ENCODE results near the gene MGAM2. TPM values are rescaled to one million over a fixed set of nuclear protein-coding genes. Genes with fewer than 3 reads are reported as not detected.
A peak's percentile ranks its signal among the peaks of the same experiment; 100 is the strongest.
"Not testable (repeated sequence)": the region's sequence is repeated elsewhere in the genome, so short reads cannot be mapped to it uniquely, and the experiment has no call there.

Gene MGAM2
- total RNA-seq, 1 experiment from 2014 or later, result not detected

DNA sequence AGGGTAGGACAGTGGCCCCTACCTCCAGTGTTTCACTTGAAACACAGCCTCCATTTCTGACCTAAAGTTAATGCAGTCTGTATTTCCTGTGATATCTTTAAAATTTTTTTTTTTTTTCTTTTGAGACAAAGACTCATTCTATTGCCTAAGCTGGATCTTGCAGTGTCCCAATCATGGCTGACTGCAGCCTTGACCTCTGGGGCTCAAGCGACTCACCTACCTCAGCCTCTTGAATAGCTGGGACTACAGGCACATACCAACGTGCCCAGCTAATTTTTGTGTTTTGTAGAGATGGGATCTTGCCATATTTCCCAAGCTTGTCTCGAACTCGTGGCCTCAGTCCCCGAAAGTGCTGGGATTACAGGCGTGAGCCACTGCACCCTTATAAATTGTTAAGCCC lies 16.7 kb upstream of the MGAM2 start:
- no peaks in the 10 kb centered on the region for H3F3A ChIP-seq (ENCODE audit: insufficient read depth, low read depth)
- no peaks in the 10 kb centered on the region for H3K9me2 ChIP-seq (ENCODE audit: insufficient read depth)
- H3K79me2 ChIP-seq (ENCODE audit: low read depth), result no peaks in the 10 kb centered on the region
- H3K27me3 ChIP-seq (ENCODE audit: insufficient read depth, low read depth), result no peaks in the 10 kb centered on the region
- ChIA-PET POLR2A (ENCODE audit: unreplicated experiment) (no interaction called here), CTCF (no interaction called here)
- H3K9me3 ChIP-seq (ENCODE audit: insufficient read depth, low read depth), result no peaks in the 10 kb centered on the region
- no TSS peak for BruUV-seq (replicated peaks)
- H3K36me3 ChIP-seq (ENCODE audit: low read depth), result no peaks in the 10 kb centered on the region
- no peaks in the 10 kb centered on the region for H3K4me1 ChIP-seq (replicated peaks; ENCODE audit: insufficient read depth)
- TF ChIP-seq EZH2 (IDR thresholded peaks at IDR 0.05; ENCODE audit: low read depth), result no peak
- TF ChIP-seq, protein P1, sequence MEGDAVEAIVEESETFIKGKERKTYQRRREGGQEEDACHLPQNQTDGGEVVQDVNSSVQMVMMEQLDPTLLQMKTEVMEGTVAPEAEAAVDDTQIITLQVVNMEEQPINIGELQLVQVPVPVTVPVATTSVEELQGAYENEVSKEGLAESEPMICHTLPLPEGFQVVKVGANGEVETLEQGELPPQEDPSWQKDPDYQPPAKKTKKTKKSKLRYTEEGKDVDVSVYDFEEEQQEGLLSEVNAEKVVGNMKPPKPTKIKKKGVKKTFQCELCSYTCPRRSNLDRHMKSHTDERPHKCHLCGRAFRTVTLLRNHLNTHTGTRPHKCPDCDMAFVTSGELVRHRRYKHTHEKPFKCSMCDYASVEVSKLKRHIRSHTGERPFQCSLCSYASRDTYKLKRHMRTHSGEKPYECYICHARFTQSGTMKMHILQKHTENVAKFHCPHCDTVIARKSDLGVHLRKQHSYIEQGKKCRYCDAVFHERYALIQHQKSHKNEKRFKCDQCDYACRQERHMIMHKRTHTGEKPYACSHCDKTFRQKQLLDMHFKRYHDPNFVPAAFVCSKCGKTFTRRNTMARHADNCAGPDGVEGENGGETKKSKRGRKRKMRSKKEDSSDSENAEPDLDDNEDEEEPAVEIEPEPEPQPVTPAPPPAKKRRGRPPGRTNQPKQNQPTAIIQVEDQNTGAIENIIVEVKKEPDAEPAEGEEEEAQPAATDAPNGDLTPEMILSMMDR (conservative IDR thresholded peaks at IDR 0.05), result no peak
- no peak overlapping the region for H3K4me2 ChIP-seq
- H3K27ac ChIP-seq, result no peak overlapping the region
- intact Hi-C loops (cut with micrococcal nuclease; ENCODE audit: unreplicated experiment), result no loop called here
- no peaks in the 10 kb centered on the region for H4K20me1 ChIP-seq (ENCODE audit: insufficient read depth)
- no peak overlapping the region for H3K4me3 ChIP-seq
- DNase-seq, result no peak
- no peak overlapping the region for H2AFZ ChIP-seq

DNA sequence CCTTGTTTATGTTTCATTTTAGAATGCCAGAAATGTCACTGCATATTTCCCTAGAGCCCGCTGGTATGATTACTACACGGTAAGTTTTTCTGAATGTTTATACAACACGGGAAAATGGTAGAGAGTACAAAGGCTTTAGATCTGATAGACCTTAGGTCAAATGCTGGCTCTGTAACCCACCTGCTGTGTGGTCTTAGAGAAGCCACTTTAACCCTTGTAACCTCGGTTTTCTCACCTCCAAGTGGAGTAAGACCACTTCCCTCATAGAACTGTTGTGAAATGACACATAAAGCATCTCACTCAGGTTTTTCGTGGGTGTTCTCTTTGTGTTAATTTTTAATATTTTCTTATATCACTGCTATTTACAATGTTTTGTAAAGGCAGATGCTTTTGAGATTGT lies 13.9 kb upstream of the MGAM2 start:
- Histone ChIP-seq H3K79me2 (ENCODE audit: low read depth) (no peaks in the 10 kb centered on the region), H3K9me3 (ENCODE audit: insufficient read depth, low read depth) (no peaks in the 10 kb centered on the region), H3K36me3 (ENCODE audit: low read depth) (no peaks in the 10 kb centered on the region), H4K20me1 (ENCODE audit: insufficient read depth) (no peaks in the 10 kb centered on the region), H3K4me2 (no peak overlapping the region), H3F3A (ENCODE audit: insufficient read depth, low read depth) (no peaks in the 10 kb centered on the region), H3K9me2 (ENCODE audit: insufficient read depth) (no peaks in the 10 kb centered on the region), H3K27me3 (ENCODE audit: insufficient read depth, low read depth) (no peaks in the 10 kb centered on the region), H3K27ac (no peak overlapping the region), H3K4me1 (replicated peaks; ENCODE audit: insufficient read depth) (no peaks in the 10 kb centered on the region), H2AFZ (no peak overlapping the region), H3K4me3 (no peak overlapping the region)
- intact Hi-C loops (cut with micrococcal nuclease; ENCODE audit: unreplicated experiment), result no loop called here
- TF ChIP-seq, protein P1 (conservative IDR thresholded peaks at IDR 0.05), result no peak
- no peak for TF ChIP-seq EZH2 (IDR thresholded peaks at IDR 0.05; ENCODE audit: low read depth)
- ChIA-PET POLR2A (ENCODE audit: unreplicated experiment) (no interaction called here), CTCF (no interaction called here)
- no peak for DNase-seq
- no TSS peak for BruUV-seq (replicated peaks)

DNA sequence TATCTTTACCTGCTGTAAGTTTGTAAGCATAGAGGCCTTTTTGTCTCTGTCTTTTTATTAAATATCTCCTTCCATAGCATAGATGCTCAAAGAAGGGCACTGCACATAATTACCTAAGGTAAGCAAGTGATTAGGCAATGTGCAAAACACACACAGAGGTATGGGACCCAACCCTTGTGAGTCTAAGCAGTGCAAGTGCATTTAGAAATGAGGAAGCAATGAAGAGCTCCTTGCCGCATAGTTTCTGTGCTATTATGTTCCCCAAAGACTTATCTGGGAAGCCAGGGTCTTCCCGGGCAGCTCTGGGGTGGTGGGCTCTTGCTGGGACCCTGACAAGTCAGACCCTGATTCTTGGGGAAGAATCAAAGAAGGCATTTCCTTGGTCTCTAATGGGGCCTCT lies 13.5 kb upstream of the MGAM2 start:
- no peaks in the 10 kb centered on the region for H3K9me2 ChIP-seq (ENCODE audit: insufficient read depth)
- TF ChIP-seq, protein P1 (conservative IDR thresholded peaks at IDR 0.05), result no peak
- no peak for TF ChIP-seq EZH2 (IDR thresholded peaks at IDR 0.05; ENCODE audit: low read depth)
- H3K27me3 ChIP-seq (ENCODE audit: insufficient read depth, low read depth), result no peaks in the 10 kb centered on the region
- H3K79me2 ChIP-seq (ENCODE audit: low read depth), result no peaks in the 10 kb centered on the region
- peak in 1 of 2 experiments; percentile 38 for DNase-seq
- no peak overlapping the region for H3K4me2 ChIP-seq
- ChIA-PET CTCF (no interaction called here), POLR2A (ENCODE audit: unreplicated experiment) (no interaction called here)
- no peak overlapping the region for H3K27ac ChIP-seq
- no TSS peak for BruUV-seq (replicated peaks)
- H3K9me3 ChIP-seq (ENCODE audit: insufficient read depth, low read depth), result no peaks in the 10 kb centered on the region; the same call in 1 of the 2 replicates
- H3K4me3 ChIP-seq, result no peak overlapping the region
- no peaks in the 10 kb centered on the region for H4K20me1 ChIP-seq (ENCODE audit: insufficient read depth)
- no peaks in the 10 kb centered on the region for H3F3A ChIP-seq (ENCODE audit: insufficient read depth, low read depth)
- intact Hi-C loops (cut with micrococcal nuclease; ENCODE audit: unreplicated experiment), result no loop called here
- H2AFZ ChIP-seq, result no peak overlapping the region
- no peaks in the 10 kb centered on the region for H3K4me1 ChIP-seq (replicated peaks; ENCODE audit: insufficient read depth)
- H3K36me3 ChIP-seq (ENCODE audit: low read depth), result no peaks in the 10 kb centered on the region

DNA sequence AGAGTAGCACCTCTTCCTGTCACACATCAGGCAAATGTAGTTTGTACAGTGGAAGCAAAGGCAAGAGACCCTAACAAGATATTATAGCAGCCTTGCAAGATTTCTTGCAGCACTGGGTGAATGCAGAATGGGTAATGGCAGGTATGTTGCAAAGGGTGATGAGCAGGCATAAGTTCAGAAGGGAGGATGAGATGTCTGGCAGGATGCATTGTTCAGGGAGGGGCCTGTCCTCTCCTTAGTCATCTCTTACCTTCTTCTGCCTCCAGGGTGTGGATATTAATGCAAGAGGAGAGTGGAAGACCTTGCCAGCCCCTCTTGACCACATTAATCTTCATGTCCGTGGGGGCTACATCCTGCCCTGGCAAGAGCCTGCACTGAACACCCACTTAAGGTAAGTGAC lies 12.2 kb upstream of the MGAM2 start:
- H4K20me1 ChIP-seq (ENCODE audit: insufficient read depth); H3F3A ChIP-seq (ENCODE audit: insufficient read depth, low read depth); POLR2A ChIA-PET (ENCODE audit: unreplicated experiment); H2AFZ ChIP-seq; H3K36me3 ChIP-seq (ENCODE audit: low read depth); intact Hi-C loops (cut with micrococcal nuclease; ENCODE audit: unreplicated experiment); H3K9me3 ChIP-seq (ENCODE audit: insufficient read depth, low read depth); H3K9me2 ChIP-seq (ENCODE audit: insufficient read depth); H3K4me2 ChIP-seq; H3K27me3 ChIP-seq (ENCODE audit: insufficient read depth, low read depth); H3K27ac ChIP-seq; BruUV-seq (replicated peaks); DNase-seq; H3K79me2 ChIP-seq (ENCODE audit: low read depth); CTCF ChIA-PET; H3K4me3 ChIP-seq: not testable (repeated sequence)
- H3K4me1 ChIP-seq (replicated peaks; ENCODE audit: insufficient read depth), result peaks cover 12% of the 10 kb centered on the region

Data from PC-9 (cell line).